Neuron (in vitro differentiated cells): ENCODE data around the gene NEUROD4.

ENCODE experiments used
- H2AFZ ChIP-seq: one replicate; pipeline ENCODE4 v1.6.1; 2013; ENCODE audit warnings: low read depth, mild to moderate bottlenecking, inconsistent platforms, low read length, moderate library complexity
- H3K27me3 ChIP-seq: one replicate; pipeline ENCODE4 v1.6.1; 2013; ENCODE audit warnings: low read length; ENCODE audit not compliant: insufficient read depth
- H3K36me3 ChIP-seq: one replicate; pipeline ENCODE4 v1.6.1; 2013; ENCODE audit warnings: low read length; ENCODE audit not compliant: insufficient read depth
- H3K4me1 ChIP-seq: one replicate; pipeline ENCODE4 v1.6.1; 2013; ENCODE audit warnings: low read length; ENCODE audit not compliant: insufficient read depth
- H3K4me3 ChIP-seq: 2 replicates; pipeline ENCODE4 v1.5.1; 2013; ENCODE audit warnings: mild to moderate bottlenecking, low read length, moderate library complexity
- H3K9me3 ChIP-seq: one replicate; pipeline ENCODE4 v1.6.1; 2013; ENCODE audit warnings: low read length

NEUROD4 gene

DNA sequence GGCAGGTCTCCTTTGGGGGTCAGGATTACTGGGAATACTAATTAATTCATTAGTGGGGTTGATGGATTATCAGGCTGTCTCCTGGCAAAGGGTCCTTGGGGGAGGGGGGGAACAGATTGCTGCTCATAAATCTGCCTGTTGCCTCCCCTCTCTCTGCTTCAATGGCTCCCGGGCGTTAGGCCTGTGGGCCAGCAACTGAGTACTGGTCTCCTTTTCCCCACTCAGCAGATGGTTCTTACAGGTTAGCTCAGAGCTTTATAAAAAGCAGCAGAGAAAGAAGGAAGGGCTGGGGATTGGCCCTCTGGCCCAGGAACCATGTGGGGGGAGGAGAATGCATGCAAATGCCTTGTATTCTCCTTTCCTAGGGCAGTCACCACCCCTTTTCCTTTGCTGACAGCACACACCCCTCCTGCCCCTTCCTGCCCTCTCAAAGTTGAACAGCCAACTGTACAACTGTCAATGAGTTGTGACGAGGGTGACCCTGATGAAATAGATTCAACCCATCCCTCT, 2.3 kb upstream of the NEUROD4 start:
- no peaks in the 10 kb centered on the region for H3K27me3 ChIP-seq
- H3K4me1 ChIP-seq: no peaks in the 10 kb centered on the region
- H3K9me3 ChIP-seq: no peaks in the 10 kb centered on the region
- H3K36me3 ChIP-seq: no peaks in the 10 kb centered on the region
- no peak overlapping the region for H3K4me3 ChIP-seq
- H2AFZ ChIP-seq: no peak overlapping the region

DNA sequence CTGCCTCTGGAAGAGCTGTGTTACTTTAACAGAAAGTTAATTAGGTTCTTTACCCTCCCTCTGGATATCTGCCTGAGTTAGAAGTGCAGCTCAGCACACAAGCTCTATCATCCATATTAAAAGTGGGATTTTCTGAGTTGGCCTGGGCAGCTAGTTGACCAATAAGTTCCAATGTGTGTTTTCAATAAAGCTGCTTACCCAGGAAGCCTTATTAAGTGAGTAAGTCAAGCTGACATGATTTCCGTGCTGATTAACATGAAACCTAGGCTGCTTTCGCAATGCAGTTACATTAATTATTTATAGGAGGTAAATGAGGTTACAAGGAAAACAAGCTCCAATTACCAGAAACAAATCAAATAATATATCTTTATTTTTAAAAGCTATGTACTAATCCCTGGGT, 4.8 kb downstream of the NEUROD4 start:
- H3K36me3 ChIP-seq: no peaks in the 10 kb centered on the region
- H3K9me3 ChIP-seq: no peaks in the 10 kb centered on the region
- no peaks in the 10 kb centered on the region for H3K27me3 ChIP-seq
- no peak overlapping the region for H2AFZ ChIP-seq
- no peak overlapping the region for H3K4me3 ChIP-seq
- no peaks in the 10 kb centered on the region for H3K4me1 ChIP-seq

DNA sequence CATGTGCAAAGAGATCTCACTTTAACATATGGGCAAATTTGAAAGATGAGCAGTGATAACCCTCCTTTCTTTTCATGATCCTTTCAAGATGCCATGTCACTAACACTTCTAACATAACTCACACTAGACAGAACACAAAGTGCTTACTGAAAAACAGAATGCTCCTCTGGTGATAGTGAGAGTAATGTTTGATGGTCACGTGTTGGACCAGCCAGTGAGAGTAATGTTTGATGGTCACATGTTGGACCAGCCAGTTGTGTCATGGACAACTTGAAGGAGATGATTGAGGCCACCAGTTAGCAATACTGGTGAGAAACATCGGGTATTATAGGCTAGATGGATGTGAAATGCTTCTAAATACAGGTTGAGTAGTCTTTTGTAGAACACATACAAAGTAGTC, 5.7 kb downstream of the NEUROD4 start:
- H3K4me3 ChIP-seq: no peak overlapping the region
- H3K4me1 ChIP-seq: no peaks in the 10 kb centered on the region
- H3K36me3 ChIP-seq: no peaks in the 10 kb centered on the region
- no peaks in the 10 kb centered on the region for H3K9me3 ChIP-seq
- H3K27me3 ChIP-seq: no peaks in the 10 kb centered on the region
- no peak overlapping the region for H2AFZ ChIP-seq

DNA sequence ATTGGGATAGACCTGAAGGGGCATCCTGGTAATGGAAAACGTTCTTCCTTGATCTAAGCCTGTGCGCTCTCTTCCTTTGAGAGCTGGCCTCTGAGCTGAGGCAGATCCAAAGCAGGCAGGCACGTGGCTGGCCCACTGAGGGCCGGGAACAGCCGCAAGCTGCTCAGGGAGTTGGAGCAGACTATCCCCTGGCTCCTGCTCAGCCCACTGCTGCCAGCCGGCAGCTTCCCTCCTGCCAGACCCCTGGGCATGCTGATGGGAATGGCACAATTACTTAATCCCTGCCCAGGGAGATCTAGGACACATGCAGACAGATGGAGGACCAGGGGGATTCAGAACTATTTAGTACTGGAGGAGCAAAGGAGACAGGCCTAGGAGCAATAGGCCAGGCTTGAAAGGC, 14.4 kb downstream of the NEUROD4 start:
- H3K9me3 ChIP-seq: no peaks in the 10 kb centered on the region
- H3K36me3 ChIP-seq: no peaks in the 10 kb centered on the region
- no peak overlapping the region for H3K4me3 ChIP-seq
- H3K4me1 ChIP-seq: peaks cover 11% of the 10 kb centered on the region
- H3K27me3 ChIP-seq: peaks cover 2% of the 10 kb centered on the region
- H2AFZ ChIP-seq: no peak overlapping the region

DNA sequence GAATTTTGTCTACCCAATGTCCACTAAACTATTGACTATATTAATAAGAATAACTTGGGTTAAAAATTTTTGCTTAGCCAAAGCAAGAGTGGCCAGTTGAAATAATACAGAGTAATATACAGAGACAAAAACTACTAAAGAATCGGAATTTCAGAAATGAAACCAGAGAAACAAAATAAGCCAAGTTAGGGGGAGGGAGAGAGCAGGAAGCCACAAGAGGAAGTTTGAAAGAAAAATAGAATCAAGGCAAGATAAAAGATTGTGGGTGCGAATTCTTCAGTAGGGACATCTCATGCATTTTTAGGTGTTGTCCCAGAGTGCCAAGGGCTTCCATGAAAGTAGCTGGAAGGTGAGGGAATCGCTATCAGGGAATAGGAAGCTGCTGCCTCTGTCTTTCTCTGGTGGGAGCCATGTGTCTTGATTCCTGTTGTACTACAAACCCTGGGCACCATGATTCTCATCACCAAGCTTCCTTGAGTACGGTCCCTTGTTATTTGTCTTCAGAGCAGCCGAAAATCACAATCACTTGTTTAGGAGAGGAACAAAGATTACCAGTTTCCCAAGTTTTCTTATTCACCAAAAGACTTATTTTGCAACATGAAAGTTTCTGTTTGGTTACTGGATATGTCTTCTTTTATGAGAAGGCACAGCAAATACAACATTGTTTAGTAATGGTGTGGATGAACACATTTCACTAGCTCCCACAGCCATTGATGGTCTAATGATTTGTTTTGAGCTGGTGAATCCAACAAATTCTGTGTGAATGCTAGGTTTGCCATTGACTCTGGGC, 16.7 kb downstream of the NEUROD4 start:
- no peak overlapping the region for H2AFZ ChIP-seq
- peaks cover 22% of the 10 kb centered on the region for H3K4me1 ChIP-seq
- H3K36me3 ChIP-seq: no peaks in the 10 kb centered on the region
- H3K9me3 ChIP-seq: no peaks in the 10 kb centered on the region
- no peaks in the 10 kb centered on the region for H3K27me3 ChIP-seq
- no peak overlapping the region for H3K4me3 ChIP-seq

DNA sequence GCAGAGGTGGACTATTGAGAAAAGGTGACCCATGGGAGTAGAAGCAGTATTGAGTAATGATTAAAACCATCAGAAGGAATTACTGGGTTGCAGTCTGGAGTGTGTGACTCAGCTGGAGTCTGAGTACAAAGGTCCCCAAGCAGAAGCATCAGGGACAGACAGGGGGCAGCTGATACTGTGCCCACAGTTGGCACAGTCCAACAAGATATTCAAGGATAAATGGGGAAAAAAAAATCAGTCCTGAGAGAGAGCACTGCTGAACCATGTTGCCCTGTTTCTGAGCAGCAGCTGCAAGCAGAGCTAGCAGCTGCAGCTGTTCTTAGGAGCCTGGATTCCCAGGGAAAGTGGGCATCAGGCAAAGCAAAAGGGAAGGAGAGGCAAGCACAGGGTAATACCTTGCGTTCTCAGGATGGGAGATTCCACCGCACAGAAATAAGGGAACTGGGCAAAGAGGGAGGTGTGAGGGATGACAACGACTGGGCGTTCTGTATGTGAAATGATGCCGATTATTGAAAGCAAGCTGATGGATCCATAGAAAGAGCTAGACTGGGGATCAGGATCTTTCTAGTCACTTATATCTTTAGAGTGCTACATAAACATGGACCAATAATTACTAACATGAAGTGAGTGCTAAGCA, 17.7 kb downstream of the NEUROD4 start:
- H3K4me1 ChIP-seq: peaks cover 22% of the 10 kb centered on the region
- H3K27me3 ChIP-seq: no peaks in the 10 kb centered on the region
- no peak overlapping the region for H2AFZ ChIP-seq
- H3K4me3 ChIP-seq: no peak overlapping the region
- H3K9me3 ChIP-seq: no peaks in the 10 kb centered on the region
- no peaks in the 10 kb centered on the region for H3K36me3 ChIP-seq

DNA sequence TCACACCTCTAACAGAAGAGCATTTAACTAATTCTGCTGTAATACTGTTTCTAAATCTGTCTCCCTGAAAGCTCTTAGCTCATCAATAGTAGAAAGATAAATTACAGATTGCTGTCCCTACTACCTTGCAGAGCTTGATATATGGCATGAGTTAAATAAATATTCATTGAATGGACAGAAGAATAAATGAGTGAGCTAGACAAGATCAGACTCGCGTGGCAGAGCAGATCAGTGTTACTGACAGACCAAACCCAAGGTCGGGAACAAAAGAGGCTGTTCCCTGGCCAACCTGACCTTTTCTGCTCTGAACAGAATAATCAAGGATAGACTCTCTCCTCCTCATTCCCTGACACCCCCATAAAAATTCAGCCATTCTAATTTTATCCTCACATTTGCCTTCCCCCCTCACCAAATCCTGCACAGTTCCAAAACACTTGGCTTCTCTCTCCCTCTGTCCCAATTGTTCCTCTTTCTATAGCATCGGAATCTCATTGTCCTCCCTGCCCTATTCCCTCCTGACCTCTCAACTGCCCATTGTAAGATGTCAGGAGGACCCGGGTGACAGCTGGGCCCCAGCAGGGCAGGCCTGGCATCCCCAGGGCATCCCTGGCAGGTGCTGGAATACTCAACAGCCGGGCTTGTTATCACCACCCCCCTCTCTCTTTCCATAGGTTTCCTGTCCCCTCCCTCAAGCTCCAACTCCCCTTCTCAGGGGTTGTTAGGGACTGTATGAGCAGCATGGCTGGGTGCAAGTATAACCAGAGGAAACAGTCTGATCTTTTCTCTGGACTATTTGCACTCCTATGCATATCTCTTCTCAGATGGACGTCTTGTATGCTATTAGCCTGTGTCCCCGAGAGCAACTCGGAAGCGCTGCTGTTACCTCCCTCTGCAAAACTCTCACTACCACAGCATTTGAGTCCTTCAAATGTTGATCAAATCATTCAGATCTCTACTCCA, 19.9 kb downstream of the NEUROD4 start:
- no peaks in the 10 kb centered on the region for H3K9me3 ChIP-seq
- no peak overlapping the region for H3K4me3 ChIP-seq
- no peaks in the 10 kb centered on the region for H3K36me3 ChIP-seq
- H3K27me3 ChIP-seq: no peaks in the 10 kb centered on the region
- peaks cover 22% of the 10 kb centered on the region for H3K4me1 ChIP-seq
- H2AFZ ChIP-seq: no peak overlapping the region

DNA sequence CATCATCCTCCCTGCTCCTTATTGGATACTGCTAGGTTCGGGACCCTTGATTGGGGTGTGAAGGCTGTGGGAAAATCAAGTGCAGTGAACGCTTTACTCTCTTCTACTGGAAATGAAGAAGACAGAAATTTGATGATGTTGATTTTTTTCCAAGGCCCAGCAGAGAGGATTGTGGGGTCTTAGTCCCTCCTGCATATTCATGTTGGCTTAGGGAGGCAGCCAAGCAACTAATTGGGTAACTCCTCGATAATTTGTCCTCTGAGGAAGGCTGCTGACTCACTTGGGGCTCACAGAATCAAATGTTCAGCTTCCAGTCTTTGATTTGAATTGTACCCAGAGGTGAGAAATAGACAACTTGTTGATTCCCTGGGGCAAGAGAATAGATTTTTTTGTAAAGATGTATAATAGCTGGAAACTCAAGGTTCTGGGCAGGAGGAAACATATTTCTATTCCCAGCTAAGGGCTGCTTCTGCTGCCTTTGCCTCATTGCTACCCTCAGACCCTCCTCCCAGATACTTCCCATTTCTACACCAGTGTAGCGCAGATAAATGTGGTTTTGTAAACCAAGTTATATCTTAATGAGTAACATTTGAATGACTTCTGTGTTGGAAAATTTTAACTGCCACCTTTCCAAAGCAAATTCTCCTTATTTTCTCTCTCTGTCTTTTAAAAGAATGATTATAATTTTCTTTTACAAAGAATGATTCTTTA, 21.7 kb downstream of the NEUROD4 start:
- H3K36me3 ChIP-seq: no peaks in the 10 kb centered on the region
- H3K4me1 ChIP-seq: peaks cover 22% of the 10 kb centered on the region
- H3K27me3 ChIP-seq: no peaks in the 10 kb centered on the region
- H3K9me3 ChIP-seq: no peaks in the 10 kb centered on the region
- no peak overlapping the region for H3K4me3 ChIP-seq
- no peak overlapping the region for H2AFZ ChIP-seq

DNA sequence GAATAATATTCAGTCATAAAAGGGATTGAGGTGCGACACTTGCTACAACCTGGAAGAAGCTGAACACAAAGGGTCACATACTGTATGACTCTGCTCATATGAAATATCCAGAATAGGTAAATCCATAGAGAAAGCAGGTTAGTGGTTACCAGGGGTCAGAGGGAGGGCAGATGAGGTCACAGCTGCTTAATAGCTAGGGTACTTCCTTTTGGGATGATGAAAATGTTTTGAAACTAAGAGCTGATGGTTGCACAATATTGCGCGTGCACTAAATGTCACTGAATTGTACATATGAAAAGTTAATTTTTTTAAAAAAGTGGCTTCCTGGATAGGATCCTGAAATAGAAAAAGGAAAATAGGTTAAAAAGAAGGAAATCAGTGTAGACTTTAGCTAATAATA, 23.8 kb downstream of the NEUROD4 start:
- Histone ChIP-seq H3K4me1 (peaks cover 18% of the 10 kb centered on the region), H3K4me3 (no peak overlapping the region), H3K27me3 (no peaks in the 10 kb centered on the region), H2AFZ (no peak overlapping the region), H3K36me3 (no peaks in the 10 kb centered on the region), H3K9me3 (no peaks in the 10 kb centered on the region)

DNA sequence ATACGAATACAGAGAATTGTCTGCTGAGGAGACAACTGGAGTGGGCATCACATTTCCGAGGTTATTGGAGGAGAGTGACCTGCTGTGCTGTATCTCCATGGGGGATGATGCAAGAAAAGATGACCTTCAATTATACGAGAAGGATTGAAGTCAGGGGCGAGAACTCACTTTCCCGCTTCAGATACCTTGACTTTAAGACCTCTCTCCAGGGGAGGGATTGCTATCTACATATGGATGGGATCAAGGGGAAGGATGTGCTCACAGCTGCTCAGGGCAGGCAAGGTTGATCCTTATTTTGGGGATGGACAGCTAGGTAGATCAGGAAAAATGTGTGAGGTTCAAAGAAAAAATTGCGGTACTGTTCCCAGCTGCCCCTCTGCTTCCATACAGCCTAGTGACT, 24.4 kb downstream of the NEUROD4 start:
- no peaks in the 10 kb centered on the region for H3K36me3 ChIP-seq
- H2AFZ ChIP-seq: no peak overlapping the region
- no peak overlapping the region for H3K4me3 ChIP-seq
- H3K27me3 ChIP-seq: no peaks in the 10 kb centered on the region
- H3K9me3 ChIP-seq: no peaks in the 10 kb centered on the region
- H3K4me1 ChIP-seq: peaks cover 12% of the 10 kb centered on the region

DNA sequence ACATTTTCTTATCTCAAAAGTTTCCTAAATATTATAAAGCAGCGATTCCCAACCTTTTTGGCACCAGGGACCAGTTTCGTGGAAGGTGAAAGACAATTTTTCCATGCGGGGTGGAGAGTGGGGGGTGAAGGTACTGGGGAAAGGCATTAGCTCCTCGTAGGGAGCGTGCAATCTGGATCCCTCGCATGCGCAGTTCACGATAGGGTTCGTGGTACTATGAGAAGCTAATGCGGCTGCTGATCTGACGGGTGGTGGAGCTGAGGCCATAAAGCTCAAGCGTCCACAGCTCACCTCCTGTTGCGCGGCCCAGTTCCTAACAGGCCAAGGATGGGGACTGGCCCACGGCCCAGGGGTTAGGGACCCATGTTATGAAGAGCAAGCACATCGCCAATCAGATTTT, 29.9 kb downstream of the NEUROD4 start:
- no peaks in the 10 kb centered on the region for H3K36me3 ChIP-seq
- H3K4me3 ChIP-seq: no peak overlapping the region
- H2AFZ ChIP-seq: no peak overlapping the region
- H3K9me3 ChIP-seq: no peaks in the 10 kb centered on the region
- H3K4me1 ChIP-seq: no peaks in the 10 kb centered on the region
- no peaks in the 10 kb centered on the region for H3K27me3 ChIP-seq

DNA sequence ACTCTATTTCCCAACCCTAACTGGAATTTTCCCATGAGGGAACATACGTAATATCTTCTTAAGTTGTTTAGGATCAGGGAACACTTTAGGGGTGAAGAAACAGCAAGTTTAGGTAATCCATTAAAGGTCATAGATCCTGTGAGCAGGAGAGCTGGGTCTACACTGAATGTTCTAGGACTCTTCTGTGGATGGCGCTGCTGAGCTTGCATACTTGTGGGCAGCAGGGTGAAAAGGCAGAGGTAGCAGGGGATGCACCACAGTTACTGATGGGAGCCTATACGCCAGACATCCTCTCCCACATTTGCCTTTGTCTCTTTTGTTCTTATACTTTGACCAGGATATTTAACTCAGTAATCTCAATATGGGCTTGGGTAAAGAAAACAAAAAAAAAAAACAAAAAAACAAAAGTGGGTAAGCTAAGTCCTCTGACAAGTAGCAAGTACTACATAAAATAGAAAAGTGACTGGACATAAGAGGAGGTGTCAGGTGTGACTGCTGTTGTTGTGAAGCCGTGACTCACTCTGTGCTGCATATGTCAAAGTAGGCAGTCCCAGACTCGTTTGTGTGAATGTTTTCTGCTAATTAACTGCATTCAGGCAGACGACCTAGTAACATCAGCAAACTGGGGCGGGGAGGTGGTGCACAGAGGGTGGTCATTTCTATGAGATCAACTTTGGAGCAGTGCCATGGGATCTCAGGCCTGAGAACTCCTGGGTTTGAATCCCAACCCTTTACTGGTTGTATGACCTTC, 31.6 kb downstream of the NEUROD4 start:
- no peaks in the 10 kb centered on the region for H3K27me3 ChIP-seq
- no peaks in the 10 kb centered on the region for H3K9me3 ChIP-seq
- H3K4me3 ChIP-seq: no peak overlapping the region
- H3K36me3 ChIP-seq: no peaks in the 10 kb centered on the region
- H2AFZ ChIP-seq: no peak overlapping the region
- H3K4me1 ChIP-seq: no peaks in the 10 kb centered on the region
